Common myeloid progenitor, CD34-positive (primary cell): ENCODE measurements around the gene GPX4.

Experiments used
- CTCF ChIA-PET: fragments of 350-600 bp; sonication (Branson Sonifier 250); formaldehyde crosslinking; loops from one replicate; lab custom pipeline; 2021; ENCODE audit warnings: antibody characterized with exemption; lab: Charles Lee
- POLR2A ChIA-PET: fragments of 350-600 bp; sonication (Branson Sonifier 250); formaldehyde crosslinking; loops from one replicate; lab custom pipeline; 2021; ENCODE audit warnings: antibody characterized with exemption; lab: Charles Lee
- DNase-seq, 3 donors: peaks; one replicate each; pipeline versions ENCODE4 v3.0.0 to v3.0.0-alpha.2; 2013
- H3K27ac ChIP-seq, 2 experiments: 1 replicate in 1 of 2; 2 replicates in 1 of 2; pipeline ENCODE4 v1.7.0; 2013; ENCODE audit warnings: inconsistent platforms in 2 of 2, low read length in 2 of 2, mild to moderate bottlenecking in 2 of 2, low read depth in 1 of 2, moderate library complexity in 1 of 2; ENCODE audit not compliant: severe bottlenecking in 2 of 2, insufficient read depth in 1 of 2, poor library complexity in 1 of 2
- H3K27me3 ChIP-seq, 5 experiments: replicated peaks in 2 of 5; 1 replicate in 3 of 5; 2 replicates in 2 of 5; pipeline versions ENCODE4 v1.6.1 to v1.7.0; 2013; ENCODE audit warnings: low read length in 4 of 5, mild to moderate bottlenecking in 2 of 5, moderate library complexity in 2 of 5, inconsistent platforms in 1 of 5; ENCODE audit not compliant: insufficient read depth in 5 of 5, control insufficient read depth in 4 of 5
- H3K36me3 ChIP-seq, 4 experiments: 1 replicate in 2 of 4; 2 replicates in 2 of 4; pipeline versions ENCODE4 v1.6.1 to v1.7.0; 2013; ENCODE audit warnings: low read length in 3 of 4, control low read depth in 1 of 4, mild to moderate bottlenecking in 1 of 4; ENCODE audit not compliant: control insufficient read depth in 4 of 4, insufficient read depth in 4 of 4
- H3K4me1 ChIP-seq, 4 experiments: 1 replicate in 3 of 4; 2 replicates in 1 of 4; pipeline versions ENCODE4 v1.6.1 to v1.7.1; 2013; ENCODE audit warnings: low read length in 3 of 4, mild to moderate bottlenecking in 3 of 4, control low read depth in 1 of 4, inconsistent platforms in 1 of 4, moderate library complexity in 1 of 4; ENCODE audit not compliant: control insufficient read depth in 4 of 4, insufficient read depth in 4 of 4; ENCODE audit errors: control extremely low read depth in 1 of 4
- H3K4me3 ChIP-seq, 7 experiments: 1 replicate in 4 of 7; 2 replicates in 3 of 7; pipeline versions ENCODE4 v1.5.1 to v1.7.0; 2013; ENCODE audit warnings: mild to moderate bottlenecking in 7 of 7, low read length in 6 of 7, moderate library complexity in 6 of 7, inconsistent platforms in 2 of 7, low read depth in 2 of 7, control low read depth in 1 of 7; ENCODE audit not compliant: insufficient read depth in 4 of 7, control insufficient read depth in 1 of 7; ENCODE audit errors: extremely low read depth in 1 of 7
- H3K9me3 ChIP-seq, 5 experiments: 1 replicate in 4 of 5; 2 replicates in 1 of 5; pipeline versions ENCODE4 v1.6.1 to v1.7.1; 2013; ENCODE audit warnings: low read length in 4 of 5, mild to moderate bottlenecking in 2 of 5, inconsistent platforms in 1 of 5, low read depth in 1 of 5, moderate library complexity in 1 of 5; ENCODE audit not compliant: control insufficient read depth in 4 of 5, insufficient read depth in 2 of 5; ENCODE audit errors: control extremely low read depth in 1 of 5
- WGBS: methylation state at CpG from one replicate; pipeline ENCODE4 v1.1.5; 2013; ENCODE audit not compliant: insufficient coverage; 5-methylcytosine and 5-hydroxymethylcytosine counted together

GPX4 gene

GRCh38 chr19:1139126-1139525 lies 35.3 kb downstream of the GPX4 start:
- H3K4me3 ChIP-seq, result no peak overlapping the region
- ChIA-PET POLR2A (no interaction called here), CTCF (interaction anchor here (1.0 kb wide), 1 partner anchor 76 kb away, joined by 3 read pairs; no protein-coding TSS in a partner anchor)
- peaks cover 0 to 24% (median 19%) of the 10 kb centered on the region in 4 experiments for H3K4me1 ChIP-seq
- H3K9me3 ChIP-seq, result no peaks in the 10 kb centered on the region
- WGBS, result 97% methylated on average over 15 of the region's 15 CpGs
- DNase-seq, result no peak
- no peak overlapping the region for H3K27ac ChIP-seq
- H3K27me3 ChIP-seq, result no peaks in the 10 kb centered on the region
- H3K36me3 ChIP-seq, result peaks cover 2 to 45% (median 19%) of the 10 kb centered on the region in 4 experiments

DNA sequence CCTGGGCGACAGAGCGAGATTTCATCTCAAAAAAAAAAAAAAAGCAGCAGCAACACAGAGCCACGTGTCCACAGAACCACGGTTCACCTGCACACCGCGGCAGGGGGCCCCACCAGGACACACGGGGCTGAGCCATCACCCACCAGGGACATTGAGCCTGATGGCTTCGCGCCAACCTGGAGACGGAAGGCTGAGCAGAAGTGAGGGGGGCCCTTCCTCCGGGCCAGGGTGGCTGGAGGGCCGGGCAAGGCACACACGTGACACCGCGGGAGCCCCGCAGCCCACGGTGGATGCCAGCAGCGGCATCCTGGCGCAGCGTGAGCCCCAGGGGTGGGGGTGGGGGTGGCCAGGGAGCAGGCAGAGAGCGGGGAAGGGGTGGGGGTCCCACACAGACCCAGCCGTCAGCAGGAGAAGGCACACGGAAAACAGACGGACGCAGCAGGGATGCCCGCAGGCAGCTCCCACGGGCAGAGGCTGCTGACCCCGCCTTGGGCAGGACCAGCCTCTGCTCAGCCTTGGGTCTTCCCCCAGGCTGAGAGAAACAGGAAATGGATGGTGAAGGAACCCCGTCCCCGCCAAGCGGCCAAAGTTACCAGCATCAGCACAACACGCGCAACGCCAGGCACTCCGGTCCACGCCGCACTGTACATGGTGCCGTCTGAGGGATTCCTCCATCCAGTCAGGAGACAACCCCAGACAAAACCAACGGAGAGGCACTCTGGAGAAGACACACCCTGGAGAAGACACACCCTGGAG lies 36.7 kb downstream of the GPX4 start:
- Histone ChIP-seq H3K9me3 (no peaks in the 10 kb centered on the region), H3K4me1 (peaks cover 0 to 16% (median 15%) of the 10 kb centered on the region in 4 experiments), H3K27ac (no peak overlapping the region), H3K36me3 (peaks cover 2 to 40% (median 20%) of the 10 kb centered on the region in 4 experiments), H3K27me3 (no peaks in the 10 kb centered on the region), H3K4me3 (no peak overlapping the region)
- DNase-seq, result no peak
- ChIA-PET POLR2A (no interaction called here), CTCF (no interaction called here)
- WGBS, result 92% methylated on average over 21 of the region's 39 CpGs

- ChIA-PET POLR2A (no interaction called here), CTCF (no interaction called here)
- WGBS, result 88% methylated on average over 4 of the region's 5 CpGs
- Histone ChIP-seq H3K27ac (no peak overlapping the region), H3K9me3 (no peaks in the 10 kb centered on the region), H3K27me3 (no peaks in the 10 kb centered on the region), H3K4me1 (peaks cover 0 to 1% (median under 1%) of the 10 kb centered on the region in 4 experiments), H3K4me3 (no peak overlapping the region), H3K36me3 (peaks cover 2 to 46% (median 25%) of the 10 kb centered on the region in 4 experiments)
- DNase-seq, result no peak
These were observed 38.1 kb downstream of the GPX4 start for GRCh38 chr19:1141944-1142343.

GRCh38 chr19:1143828-1144399 lies 40.1 kb downstream of the GPX4 start:
- Histone ChIP-seq H3K36me3 (peaks cover 1 to 49% (median 28%) of the 10 kb centered on the region in 4 experiments), H3K27me3 (no peaks in the 10 kb centered on the region), H3K4me3 (no peak overlapping the region), H3K4me1 (no peaks in the 10 kb centered on the region), H3K9me3 (no peaks in the 10 kb centered on the region), H3K27ac (no peak overlapping the region)
- DNase-seq, result no peak
- CTCF ChIA-PET, result no interaction called here
- POLR2A ChIA-PET, result interaction anchor here (1.2 kb wide), 1 partner anchor 11 kb away, joined by 4 read pairs; no protein-coding TSS in a partner anchor
- 97% methylated on average over 30 of the region's 33 CpGs for WGBS

GRCh38 chr19:1144741-1145140 lies 40.9 kb downstream of the GPX4 start:
- ChIA-PET POLR2A (no interaction called here), CTCF (no interaction called here)
- H3K9me3 ChIP-seq, result no peaks in the 10 kb centered on the region
- DNase-seq, result no peak
- 93% methylated on average over 1 of the region's 1 CpG for WGBS
- peaks cover 0 to 51% (median 31%) of the 10 kb centered on the region in 4 experiments for H3K36me3 ChIP-seq
- H3K27ac ChIP-seq, result no peak overlapping the region
- no peaks in the 10 kb centered on the region for H3K27me3 ChIP-seq
- no peaks in the 10 kb centered on the region for H3K4me1 ChIP-seq
- no peak overlapping the region for H3K4me3 ChIP-seq

DNA sequence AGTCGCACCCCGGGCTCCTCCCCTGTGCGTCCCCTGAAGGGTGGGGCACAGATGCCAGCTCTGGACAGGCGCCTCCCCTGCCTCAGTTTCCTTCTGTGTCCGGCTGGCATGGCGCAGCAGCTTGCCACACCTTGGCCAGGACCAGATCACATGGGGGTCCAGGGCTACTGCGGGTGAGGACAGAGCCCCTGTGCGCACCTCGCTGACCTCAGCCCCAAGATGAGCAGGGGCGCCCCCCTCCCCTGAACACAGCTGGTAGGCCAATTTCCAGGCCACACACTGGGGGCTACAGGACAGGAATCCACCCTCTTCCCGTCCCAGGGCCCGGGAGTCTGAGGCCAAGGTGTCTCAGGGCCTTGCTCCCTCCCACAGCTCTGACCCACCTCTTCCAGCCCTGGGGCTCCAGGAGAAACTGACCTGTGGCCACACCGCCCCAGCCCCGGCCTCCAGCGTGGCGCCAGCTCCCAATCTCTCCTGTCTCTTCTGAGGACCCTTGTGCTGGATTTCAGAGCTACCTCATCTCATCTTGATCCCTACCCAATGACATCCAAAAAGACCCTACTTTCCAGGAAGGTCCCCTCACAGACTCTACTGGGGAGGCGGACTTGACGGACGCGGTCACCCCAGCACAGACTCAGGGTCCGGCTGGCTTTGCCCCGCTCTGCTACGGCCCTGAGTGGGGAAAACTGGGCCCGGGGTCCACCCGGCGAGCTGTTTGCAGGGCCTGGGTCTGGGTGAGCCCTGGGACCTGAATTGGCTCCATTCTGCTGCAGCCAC lies 42.0 kb downstream of the GPX4 start:
- POLR2A ChIA-PET, result no interaction called here
- 97% methylated on average over 26 of the region's 26 CpGs for WGBS

GRCh38 chr19:1146412-1146699 lies 42.6 kb downstream of the GPX4 start:
- ChIA-PET POLR2A (no interaction called here), CTCF (no interaction called here)
- Histone ChIP-seq H3K4me3 (no peak overlapping the region), H3K36me3 (peaks cover 2 to 53% (median 37%) of the 10 kb centered on the region in 4 experiments), H3K27ac (no peak overlapping the region), H3K27me3 (no peaks in the 10 kb centered on the region), H3K9me3 (no peaks in the 10 kb centered on the region), H3K4me1 (no peaks in the 10 kb centered on the region)
- WGBS, result 97% methylated on average over 9 of the region's 13 CpGs
- DNase-seq, result no peak

More for the DNA sequence above, 42.0 kb downstream of the GPX4 start:
- Histone ChIP-seq H3K27me3 (no peaks in the 10 kb centered on the region), H3K27ac (no peak overlapping the region), H3K4me3 (no peak overlapping the region), H3K9me3 (no peaks in the 10 kb centered on the region), H3K36me3 (peaks cover under 1 to 49% (median 33%) of the 10 kb centered on the region in 4 experiments), H3K4me1 (no peaks in the 10 kb centered on the region)
- DNase-seq, result no peak
- CTCF ChIA-PET, result no interaction called here
